HepG2 (cell line): ENCODE results near the gene DCLK1.

ENCODE experiments used
- CREM ChIP-seq, 2 experiments: sonication (generic) in 1 of 2; formaldehyde crosslinking in 1 of 2; IDR thresholded peaks; 2 replicates each; pipeline versions ENCODE4 v1.4.0 to v1.6.1; 2016 to 2020; ENCODE audit warnings: antibody characterized with exemption in 1 of 2, mild to moderate bottlenecking in 1 of 2, missing genetic modification reagents in 1 of 2
- JUNB ChIP-seq: sonication (generic); formaldehyde crosslinking; IDR thresholded peaks from 2 replicates; pipeline ENCODE4 v1.8.0; 2022; ENCODE audit warnings: missing genetic modification reagents, mild to moderate bottlenecking, borderline replicate concordance
- POLR2A ChIP-seq, 2 experiments: IDR thresholded peaks; 2 replicates each; pipeline ENCODE4 v1.6.1; 2011; ENCODE audit warnings: low read depth in 2 of 2, low read length in 2 of 2, mild to moderate bottlenecking in 1 of 2, moderate library complexity in 1 of 2; ENCODE audit not compliant: insufficient read depth in 1 of 2
- SRSF4 ChIP-seq: fragments of 200-400 bp; formaldehyde crosslinking; IDR thresholded peaks from one replicate; pipeline ENCODE4 v1.6.1; 2018; ENCODE audit warnings: mild to moderate bottlenecking, low read depth, low read length, moderate library complexity; ENCODE audit not compliant: poor library complexity, severe bottlenecking
- ZHX1 ChIP-seq: sonication (generic); formaldehyde crosslinking; IDR thresholded peaks from 2 replicates; pipeline ENCODE4 v1.8.1; 2022; ENCODE audit warnings: low read depth, mild to moderate bottlenecking, missing genetic modification reagents
- ZNF703 ChIP-seq: sonication (generic); formaldehyde crosslinking; IDR thresholded peaks from 2 replicates; pipeline ENCODE4 v1.5.1; 2020; ENCODE audit warnings: missing genetic modification reagents, mild to moderate bottlenecking, moderate library complexity, borderline replicate concordance

GRCh38 chr13:36001561-36001960 lies 129.6 kb downstream of the DCLK1 start:
- no peak for TF ChIP-seq ZNF703 (CRISPR knock-in tag)
- TF ChIP-seq JUNB (CRISPR knock-in tag): no peak
- TF ChIP-seq POLR2A (IDR thresholded peaks at IDR 0.05; ENCODE audit: insufficient read depth in 1 of 2, low read depth in 2 of 2, low read length in 2 of 2): no peak
- TF ChIP-seq ZHX1 (CRISPR knock-in tag): no peak
- TF ChIP-seq SRSF4: no peak
- no peak for TF ChIP-seq CREM (IDR thresholded peaks at IDR 0.05)
- no peak for TF ChIP-seq CREM (CRISPR knock-in tag; IDR thresholded peaks at IDR 0.05)
